H1 (cell line): ENCODE results near the gene ZFAND3.

Source experiments
- CHD2 ChIP-seq: IDR thresholded peaks from 2 replicates; pipeline ENCODE4 v1.6.1; 2012; ENCODE audit warnings: low read length, improper control_type of control experiment
- KDM5A ChIP-seq: fragments of 200-600 bp; IDR thresholded peaks from 2 replicates; pipeline ENCODE4 v1.7.1; 2012; ENCODE audit warnings: mild to moderate bottlenecking, low read length, inconsistent platforms, mixed read lengths
- POLR2AphosphoS5 ChIP-seq: IDR thresholded peaks from 2 replicates; pipeline ENCODE4 v1.6.1; 2011; ENCODE audit warnings: low read depth, low read length
- TAF1 ChIP-seq: IDR thresholded peaks from 2 replicates; pipeline ENCODE4 v1.6.1; 2011; ENCODE audit warnings: mild to moderate bottlenecking, low read depth, low read length
- TF ChIP-seq, protein P1 (sequence below), 3 experiments: IDR thresholded peaks; 1 replicate in 2 of 3; 2 replicates in 1 of 3; pipeline versions ENCODE4 v1.5.1 to v1.6.1; 2011; ENCODE audit warnings: low read length in 3 of 3, mild to moderate bottlenecking in 3 of 3, inconsistent platforms in 2 of 3, low read depth in 1 of 3, moderate library complexity in 1 of 3; ENCODE audit not compliant: insufficient read depth in 1 of 3; ENCODE audit errors: control extremely low read depth in 1 of 3
- TF ChIP-seq, protein P2 (sequence below): IDR thresholded peaks from 2 replicates; pipeline ENCODE4 v1.6.1; 2012; ENCODE audit warnings: inconsistent platforms

DNA sequence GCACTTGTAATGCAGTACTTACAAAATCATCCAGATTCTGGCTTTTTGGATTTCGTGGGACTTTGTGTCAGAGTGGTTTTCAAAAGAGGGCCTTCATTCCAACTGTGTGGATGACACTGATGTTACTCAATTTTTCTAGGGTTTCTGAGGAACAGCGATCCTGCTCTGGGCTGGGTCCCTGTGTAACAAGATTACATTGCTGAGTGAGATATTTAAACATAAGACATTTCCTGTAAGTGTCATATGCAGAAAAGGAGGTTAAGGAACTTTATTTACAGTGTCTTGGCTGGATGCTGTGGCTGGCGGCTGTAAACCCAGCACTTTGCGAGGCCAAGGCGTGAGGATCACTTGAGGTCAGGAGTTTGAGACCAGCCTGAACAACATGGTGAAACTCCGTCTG is 6.7 kb downstream of the ZFAND3 start:
- TF ChIP-seq, protein P1, sequence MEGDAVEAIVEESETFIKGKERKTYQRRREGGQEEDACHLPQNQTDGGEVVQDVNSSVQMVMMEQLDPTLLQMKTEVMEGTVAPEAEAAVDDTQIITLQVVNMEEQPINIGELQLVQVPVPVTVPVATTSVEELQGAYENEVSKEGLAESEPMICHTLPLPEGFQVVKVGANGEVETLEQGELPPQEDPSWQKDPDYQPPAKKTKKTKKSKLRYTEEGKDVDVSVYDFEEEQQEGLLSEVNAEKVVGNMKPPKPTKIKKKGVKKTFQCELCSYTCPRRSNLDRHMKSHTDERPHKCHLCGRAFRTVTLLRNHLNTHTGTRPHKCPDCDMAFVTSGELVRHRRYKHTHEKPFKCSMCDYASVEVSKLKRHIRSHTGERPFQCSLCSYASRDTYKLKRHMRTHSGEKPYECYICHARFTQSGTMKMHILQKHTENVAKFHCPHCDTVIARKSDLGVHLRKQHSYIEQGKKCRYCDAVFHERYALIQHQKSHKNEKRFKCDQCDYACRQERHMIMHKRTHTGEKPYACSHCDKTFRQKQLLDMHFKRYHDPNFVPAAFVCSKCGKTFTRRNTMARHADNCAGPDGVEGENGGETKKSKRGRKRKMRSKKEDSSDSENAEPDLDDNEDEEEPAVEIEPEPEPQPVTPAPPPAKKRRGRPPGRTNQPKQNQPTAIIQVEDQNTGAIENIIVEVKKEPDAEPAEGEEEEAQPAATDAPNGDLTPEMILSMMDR (IDR thresholded peaks at IDR 0.05; ENCODE audit: control extremely low read depth in 1 of 3, insufficient read depth in 1 of 3, low read depth in 1 of 3, low read length in 3 of 3) = no peak
- no peak for TF ChIP-seq KDM5A
- TF ChIP-seq, protein P2, sequence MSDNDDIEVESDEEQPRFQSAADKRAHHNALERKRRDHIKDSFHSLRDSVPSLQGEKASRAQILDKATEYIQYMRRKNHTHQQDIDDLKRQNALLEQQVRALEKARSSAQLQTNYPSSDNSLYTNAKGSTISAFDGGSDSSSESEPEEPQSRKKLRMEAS = no peak
- TF ChIP-seq TAF1 = no peak
- no peak for TF ChIP-seq CHD2
- TF ChIP-seq POLR2AphosphoS5 = no peak
